Activated T-cell treated with anti-CD3 and anti-CD28 coated beads, Interleukin-2, amount 50 U/mL, for 1 hour (primary cell): ENCODE results near the gene SENP1.
"Not testable (repeated sequence)": the region's sequence is repeated elsewhere in the genome, so short reads cannot be mapped to it uniquely, and the experiment has no call there.

Source experiments
- DNase-seq: peaks from one replicate; pipeline ENCODE4 v3.0.0-alpha.2; 2020

The SENP1 gene

DNA sequence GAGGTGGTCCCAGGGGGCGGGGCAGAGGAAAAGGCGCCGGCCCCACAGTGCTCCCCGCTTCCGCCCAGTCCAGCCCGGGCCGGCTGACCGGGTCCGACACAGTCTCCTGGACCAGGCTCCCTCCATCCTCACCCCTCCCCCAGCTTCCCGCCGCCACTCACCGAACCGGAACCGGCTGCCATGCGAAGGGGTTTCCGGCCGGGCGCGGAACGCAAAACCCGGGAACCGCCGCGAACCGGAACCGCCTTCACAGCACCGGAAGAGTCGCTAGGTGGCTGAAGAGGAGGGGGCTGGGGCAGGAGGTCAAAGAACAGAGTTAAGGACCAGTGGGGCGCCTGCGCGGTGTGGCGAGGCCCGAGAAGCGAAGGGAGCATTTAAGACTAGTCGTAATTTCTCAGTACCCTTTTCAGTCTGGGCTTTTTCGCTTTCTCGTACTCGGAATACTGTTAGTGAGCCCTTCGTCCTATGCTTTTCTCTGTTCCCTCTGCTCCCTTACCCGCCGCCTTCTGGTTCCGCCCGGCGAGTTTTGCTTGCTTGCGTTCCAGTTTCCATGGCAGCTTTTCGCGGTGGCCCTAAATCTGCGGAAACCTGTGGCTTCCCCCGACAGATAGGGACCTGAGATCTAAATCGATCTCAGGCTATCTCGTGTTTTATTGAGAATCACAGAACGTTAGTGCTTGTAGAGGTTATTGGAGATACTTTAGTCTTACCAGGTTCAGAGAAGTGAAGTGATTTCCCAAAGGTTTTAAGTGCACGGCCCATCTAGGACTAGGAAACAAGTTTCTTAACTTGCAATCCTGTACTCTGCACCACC, at the start of gene SENP1:
Gene SENP1 (minus strand): TSS at position 213 of the 814 bp plus-strand sequence. CDS start 4,607 bp downstream, outside the sequence.
- DNase-seq, result peak; percentile 93

DNA sequence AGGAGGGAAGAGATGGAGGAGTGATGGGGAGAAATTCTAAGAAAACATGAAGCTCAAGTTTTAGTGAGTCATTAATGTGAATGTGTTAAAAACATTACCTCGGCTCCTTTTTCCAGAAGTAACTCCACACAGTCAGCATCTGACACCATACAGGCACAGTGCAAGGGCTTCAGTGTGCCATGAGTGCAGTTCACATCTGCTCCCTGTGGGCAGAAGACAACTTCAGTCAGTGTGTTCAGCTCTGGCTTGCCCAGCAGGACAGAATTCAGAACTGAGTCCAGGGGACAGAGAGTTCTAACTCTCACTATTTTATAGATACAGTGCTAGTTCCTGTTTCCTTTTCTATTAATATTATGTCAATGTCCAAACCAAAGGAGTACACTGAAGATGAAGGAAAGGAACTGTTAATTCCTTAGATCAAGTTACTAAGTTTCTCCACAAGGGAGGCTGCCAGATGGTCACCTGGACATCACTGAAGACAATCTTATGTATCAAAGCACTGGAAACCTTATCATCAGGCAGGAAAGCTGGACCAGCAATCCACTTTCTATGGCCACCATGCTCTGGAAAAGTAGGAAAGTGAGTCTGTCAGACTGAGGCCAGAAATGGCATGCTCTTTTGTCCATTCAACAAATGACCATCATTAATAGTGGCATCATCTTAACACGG, 45.4 kb upstream of the SENP1 start:
- DNase-seq, result no peak

DNA sequence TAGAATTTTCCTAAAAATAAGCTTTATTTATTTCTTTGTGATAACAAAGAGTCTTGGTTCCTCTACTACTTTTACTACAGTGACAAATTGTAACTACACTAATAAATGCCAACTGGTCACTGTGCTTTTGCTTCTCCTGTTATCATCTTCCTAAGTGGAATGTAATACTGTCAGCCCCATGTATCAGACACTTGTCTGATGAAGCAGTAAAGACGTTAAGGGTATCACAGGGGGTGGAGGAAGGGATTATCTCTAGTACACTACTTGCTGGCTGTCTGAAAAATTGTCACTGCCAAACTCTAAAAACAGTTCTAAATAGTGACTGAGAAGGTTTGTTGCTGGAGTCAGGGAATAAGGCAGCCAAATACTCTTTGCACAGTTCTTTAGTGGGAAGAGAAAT, 40.1 kb upstream of the SENP1 start:
- no peak for DNase-seq

DNA sequence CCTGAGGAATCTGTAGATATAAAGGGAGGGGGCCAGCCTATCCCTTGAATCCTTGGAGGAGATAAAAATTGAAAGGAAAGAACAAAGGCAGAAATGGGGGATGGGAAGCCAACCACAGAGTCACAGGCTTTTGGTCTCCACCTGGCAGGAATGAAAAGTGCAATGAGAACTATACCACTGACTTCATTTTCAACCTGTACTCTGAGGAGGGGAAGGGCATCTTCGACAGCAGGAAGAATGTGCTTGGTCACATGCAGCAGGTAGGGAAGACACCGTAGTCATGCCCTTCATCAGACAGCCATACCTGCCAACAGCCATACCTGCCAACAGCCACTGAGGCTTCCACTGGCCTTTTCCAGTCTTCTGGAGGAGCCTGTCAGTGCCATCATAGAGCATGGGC, 38.0 kb upstream of the SENP1 start:
- DNase-seq, result no peak

DNA sequence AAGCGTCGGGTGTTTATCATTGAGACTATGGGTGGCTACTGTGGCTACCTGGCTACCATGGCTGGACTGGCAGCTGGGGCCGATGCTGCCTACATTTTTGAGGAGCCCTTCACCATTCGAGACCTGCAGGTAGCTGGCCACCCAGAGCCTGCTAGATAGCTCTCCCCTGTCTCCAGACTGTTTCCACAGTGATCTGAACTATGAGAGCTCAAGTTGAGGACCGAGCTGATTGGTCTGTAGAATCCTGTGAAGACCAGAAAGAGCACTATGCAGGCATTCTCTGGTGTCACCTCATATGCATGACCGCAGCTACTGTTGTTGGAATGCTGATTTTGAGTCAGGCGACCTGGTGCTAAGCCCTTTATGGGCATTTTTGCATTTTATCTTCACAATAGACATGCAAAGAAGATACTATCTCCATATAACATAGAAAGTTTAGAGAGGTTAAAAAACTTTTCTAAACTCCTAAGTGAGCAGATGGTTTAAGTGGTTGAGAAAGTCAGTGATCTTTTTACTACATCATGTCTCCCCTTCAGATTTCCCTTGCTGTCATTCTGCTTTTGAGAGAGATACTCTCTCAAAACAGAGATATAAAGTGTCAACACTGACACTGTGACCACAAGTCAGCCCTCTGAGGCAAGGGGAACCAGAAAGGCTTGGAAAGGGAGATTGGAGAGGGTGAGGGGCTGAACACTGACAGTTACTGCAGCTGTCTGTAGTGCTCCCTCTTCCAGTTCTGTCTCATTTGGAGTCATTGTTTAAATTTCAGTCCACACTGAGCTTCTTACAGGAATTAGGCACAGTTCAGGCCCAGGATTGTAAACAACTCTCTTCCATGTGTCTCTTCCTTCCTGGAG, 37.2 kb upstream of the SENP1 start:
- no peak for DNase-seq

DNA sequence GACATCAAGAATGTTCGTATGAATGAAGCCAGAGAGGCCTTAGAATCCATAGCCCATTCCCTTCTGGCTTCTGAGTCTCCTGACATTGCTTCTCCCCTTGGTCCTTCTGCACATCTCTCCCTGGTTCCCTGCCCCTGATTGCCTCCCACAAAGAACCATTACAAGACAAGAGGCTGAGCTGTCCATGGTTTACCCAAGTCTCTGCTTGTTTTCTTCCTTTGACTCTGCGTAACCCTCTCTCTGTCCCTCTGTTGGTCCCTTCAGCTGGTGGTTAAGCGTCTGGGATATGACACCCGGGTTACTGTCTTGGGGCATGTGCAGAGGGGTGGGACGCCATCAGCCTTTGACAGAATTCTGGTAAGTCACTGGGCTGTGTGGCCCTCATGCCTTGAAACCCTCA, 29.1 kb upstream of the SENP1 start:
- no peak for DNase-seq

DNA sequence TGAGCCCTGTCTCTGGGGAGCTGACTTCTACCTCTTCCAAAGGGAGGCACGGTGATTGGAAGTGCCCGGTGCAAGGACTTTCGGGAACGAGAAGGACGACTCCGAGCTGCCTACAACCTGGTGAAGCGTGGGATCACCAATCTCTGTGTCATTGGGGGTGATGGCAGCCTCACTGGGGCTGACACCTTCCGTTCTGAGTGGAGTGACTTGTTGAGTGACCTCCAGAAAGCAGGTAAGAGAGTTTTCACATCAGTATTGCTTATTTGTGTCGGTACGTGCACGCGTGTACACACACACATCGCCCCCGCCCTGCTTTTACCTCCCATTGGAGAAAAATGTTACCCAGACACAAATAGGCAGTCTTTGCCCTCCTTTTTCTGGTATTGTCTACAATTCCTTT, 26.9 kb upstream of the SENP1 start:
- no peak for DNase-seq

DNA sequence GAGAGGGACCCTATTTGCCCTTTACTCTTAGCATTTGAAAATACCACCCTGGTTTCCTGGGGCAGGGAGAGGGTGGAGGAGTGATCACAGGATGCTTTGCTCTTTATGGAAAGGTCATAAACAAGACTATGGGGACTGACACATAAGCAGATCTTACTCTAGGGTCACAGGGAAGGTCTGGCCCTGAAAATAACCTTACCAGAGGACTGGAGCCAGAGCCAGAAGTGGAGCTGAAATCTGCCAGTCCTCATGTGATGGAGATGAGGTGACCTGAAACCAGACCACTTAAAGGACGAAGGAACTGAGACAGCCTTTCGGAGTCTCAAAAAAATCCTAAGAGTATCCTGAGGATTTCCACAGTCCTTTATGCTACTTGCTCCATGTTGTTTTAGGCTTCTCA, 25.6 kb upstream of the SENP1 start:
- no peak for DNase-seq

DNA sequence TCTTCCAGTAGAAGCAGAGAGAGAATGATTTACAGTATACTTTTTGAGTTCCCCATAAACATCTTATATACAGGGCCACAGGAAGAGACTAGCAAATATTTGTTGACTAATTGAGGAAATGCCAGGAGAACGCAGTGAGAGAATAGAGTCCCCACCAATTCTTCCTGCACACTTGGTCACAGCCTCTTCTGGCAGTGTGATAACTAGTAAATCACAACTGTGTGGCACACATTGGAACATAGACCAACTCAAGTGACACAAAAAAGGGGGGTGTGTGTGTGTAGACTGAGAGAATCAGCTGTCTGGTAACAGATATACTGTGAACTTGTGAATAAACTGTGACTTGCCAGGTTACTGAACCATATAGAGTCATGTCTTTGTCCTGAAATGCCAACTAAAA, 23.5 kb upstream of the SENP1 start:
- no peak for DNase-seq

DNA sequence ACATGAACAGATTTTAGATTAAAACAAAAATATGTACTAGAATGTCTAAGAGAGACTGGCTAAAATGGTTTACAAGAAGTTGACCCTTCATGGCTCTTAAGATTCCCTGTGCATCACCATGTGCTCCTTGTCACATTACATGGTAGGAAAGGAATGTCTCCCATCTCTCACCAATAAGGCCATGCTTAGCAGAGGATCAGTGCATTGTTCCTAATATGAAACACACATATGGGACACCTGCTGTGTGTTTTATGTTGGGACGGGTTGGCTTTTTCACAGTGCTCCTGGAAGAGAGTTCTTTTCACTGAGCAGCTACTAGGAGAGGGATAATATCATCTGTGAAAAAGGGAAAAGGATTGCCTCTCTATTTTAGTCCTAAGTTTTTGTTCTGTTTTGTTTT, 22.9 kb upstream of the SENP1 start:
- no peak for DNase-seq

DNA sequence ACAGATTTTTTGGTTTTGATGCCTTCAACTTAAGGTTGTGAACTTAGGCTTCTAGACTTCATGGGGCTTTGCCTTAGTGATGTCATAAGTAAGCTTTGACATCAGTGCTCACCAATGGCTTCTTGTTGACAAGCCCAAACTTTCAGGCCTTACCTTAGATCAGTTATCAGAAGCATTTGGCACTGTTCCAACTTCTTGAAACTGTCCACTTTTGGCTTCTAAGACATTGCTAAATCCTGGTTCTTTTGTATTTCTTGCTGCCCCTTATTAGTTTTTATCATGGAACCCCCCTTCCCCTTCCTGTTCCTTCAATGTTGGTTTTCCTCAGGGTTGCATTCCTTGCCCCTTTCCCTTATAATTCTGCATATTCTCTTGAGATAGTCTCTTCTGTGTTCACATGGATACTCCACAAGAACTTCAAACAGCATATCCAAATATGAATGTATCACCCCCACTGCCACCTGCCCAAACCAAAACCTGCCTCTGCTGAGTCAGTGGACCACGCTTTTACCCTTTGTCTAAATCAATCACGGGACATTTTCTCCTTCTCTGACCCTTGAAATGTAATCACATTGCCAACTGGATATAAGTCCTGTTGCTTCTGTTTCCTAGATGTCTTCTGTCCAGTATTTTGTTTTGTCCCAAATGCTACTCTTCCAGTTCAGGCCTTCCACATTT, 21.2 kb upstream of the SENP1 start:
- DNase-seq, result no peak

DNA sequence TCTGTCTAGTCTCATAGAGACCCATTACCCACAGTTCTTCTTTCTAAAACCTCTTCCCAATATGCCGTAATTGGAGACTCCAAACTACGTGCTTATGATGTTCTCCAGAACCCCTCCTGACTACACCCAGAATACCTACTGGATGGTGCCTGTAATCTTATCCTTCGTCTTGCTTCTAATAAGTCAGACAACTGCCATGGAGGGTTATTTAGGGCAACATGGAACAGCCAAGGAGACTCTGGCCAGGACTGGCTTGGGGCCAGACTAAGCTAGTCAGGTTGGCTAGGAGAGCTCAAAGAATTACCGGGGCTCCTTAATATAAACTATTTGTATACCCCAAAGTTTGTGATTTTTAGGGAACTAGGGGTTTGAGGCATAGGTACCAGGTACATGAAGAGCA, 20.1 kb upstream of the SENP1 start:
- no peak for DNase-seq

DNA sequence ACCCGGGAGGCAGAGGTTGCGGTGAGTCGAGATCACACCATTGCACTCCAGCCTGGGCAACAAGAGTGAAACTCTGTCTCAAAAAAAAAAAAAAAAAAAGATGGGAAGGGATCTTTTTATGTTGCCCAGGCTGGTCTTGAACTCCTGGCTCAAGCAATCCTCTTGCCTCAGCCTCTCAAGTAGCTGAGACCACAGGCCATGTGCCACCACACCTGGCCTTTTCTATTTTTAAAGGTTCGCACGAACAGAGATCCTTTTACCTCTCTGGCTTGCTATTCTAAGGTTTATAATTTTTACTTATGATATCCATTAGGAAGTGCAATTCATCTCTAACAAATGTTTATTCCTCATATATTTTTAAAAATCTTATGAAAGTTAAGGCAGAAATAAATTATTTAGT, 19.7 kb upstream of the SENP1 start:
- DNase-seq, result not testable (repeated sequence)

DNA sequence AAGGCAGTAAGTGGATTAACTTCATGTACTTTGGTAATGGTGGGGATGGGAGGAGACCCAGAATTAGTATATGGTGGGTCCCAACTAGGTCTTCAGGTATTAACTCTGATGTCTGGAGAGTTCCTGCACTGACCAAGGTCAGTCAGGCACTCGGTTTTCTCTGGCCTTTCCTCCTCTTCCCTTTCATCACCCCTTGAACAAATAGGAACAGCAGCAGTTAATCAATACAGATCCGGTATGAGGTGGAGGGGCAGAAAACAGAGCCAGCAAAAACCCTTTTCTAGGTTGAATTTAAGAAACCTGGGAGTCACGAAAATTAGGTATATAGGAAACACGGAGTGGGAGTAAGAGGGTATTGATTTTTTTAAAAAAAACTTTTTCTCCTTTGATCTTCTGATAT, 17.3 kb upstream of the SENP1 start:
- DNase-seq, result no peak

DNA sequence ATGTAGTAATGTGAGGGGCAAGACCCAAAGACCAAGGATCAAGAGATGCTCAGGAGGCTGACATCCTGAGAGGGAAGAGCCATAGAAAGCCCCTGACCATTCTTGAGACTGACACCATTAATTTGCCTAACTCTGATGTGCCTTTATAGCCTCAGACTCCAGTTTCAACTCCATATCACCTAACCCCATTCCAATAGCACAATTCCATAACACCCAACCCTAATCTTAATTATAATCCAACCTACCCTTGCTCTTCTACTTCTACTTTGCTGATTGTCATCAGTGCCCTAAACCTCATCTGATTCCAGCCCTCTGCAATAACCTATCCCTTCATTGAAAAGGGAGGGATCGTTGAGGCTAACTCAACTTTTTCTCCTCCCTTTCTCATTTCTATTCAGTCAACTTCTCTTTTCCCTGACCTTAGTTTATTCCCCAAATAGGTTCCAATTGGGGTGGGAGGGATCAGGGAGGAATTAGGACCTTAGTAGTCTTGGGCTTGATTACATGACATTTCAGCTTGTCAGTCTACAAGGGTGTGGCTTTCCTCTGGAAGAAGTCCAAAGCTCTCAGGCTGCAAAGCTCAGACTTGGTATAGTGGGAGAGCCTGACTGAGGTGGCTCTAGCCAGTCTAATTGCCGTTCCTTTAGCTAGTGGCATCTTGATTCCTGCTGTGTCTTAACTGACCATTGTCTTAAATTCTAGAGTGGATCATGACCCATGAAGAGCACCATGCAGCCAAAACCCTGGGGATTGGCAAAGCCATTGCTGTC, 16.4 kb upstream of the SENP1 start:
- no peak for DNase-seq

DNA sequence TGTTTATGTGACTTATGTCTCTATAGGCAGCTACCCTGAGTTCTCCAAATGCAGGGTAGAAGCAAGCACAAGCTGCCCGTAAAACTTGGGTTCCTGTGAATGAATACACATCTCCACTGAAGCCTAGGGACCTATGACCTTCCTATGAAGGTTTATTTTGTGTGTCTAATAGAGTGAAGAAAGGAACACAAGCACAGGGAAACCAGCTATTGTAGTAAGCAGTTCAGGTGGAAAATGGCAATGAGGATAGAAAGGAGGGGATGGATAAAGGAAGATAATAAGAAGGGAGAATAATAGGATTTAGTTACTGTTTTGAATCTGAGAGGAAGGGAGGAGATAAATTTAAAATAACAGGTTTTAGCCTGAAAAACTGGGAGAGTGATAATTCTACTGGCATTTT, 15.6 kb upstream of the SENP1 start:
- no peak for DNase-seq

DNA sequence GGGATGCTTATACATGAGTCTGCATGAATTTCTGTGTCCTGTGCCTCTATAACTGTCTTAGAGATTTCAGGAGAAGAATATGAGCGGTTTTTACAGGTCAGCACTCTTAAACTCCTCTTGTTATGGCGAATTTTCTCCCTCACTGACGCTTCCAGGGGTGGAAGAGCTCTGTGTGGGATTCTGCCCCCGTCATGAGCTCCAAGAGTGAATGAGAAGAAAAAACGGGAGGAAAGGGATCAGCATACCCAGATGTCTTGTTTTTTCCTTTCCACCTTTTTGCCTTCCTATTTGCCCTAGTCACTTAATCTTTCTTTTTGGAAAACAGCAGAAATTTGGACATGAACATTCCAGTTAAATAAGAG, 13.9 kb upstream of the SENP1 start:
- no peak for DNase-seq

DNA sequence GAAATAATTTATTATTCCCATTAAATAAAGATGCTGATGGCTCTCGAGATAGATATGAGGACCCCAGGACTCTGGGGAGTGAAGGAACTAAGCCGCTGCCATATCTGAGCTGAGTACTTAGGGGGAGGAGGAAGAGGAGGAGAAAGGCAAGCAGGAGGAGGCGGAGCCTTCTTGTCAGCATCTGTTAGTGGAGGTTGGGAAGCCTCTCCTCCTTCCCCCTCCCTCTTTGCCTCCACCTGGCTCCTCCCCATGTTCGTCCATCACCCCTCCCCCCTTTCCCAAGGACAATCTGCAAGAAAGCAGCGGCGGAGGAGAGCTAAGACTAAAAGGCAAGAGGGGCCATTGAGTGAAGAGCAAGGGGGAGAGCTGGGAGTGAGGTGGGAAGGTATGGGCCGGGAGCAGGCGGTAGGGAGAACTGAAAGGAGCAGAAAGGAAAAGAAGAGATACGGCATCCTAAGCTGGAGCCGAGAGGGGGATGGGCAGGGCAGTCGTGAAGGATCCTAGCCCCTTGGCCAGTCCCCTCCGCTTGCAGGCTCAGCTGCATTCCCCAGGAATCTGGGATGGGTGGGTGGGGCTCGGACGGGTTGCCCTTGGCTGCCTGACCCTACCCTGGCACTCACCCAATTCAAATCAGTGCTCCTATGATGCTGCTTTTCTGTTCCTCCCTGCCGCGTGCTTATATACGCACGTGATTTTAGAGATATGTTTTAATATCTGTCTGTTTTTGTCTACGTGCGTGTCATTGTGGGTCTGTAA, 13.4 kb upstream of the SENP1 start, which contains the start of gene PFKM:
Gene PFKM (plus strand): TSS at position 287 of the 756 bp plus-strand sequence. CDS start 3,411 bp downstream, outside the sequence.
- peak; percentile 54 for DNase-seq

DNA sequence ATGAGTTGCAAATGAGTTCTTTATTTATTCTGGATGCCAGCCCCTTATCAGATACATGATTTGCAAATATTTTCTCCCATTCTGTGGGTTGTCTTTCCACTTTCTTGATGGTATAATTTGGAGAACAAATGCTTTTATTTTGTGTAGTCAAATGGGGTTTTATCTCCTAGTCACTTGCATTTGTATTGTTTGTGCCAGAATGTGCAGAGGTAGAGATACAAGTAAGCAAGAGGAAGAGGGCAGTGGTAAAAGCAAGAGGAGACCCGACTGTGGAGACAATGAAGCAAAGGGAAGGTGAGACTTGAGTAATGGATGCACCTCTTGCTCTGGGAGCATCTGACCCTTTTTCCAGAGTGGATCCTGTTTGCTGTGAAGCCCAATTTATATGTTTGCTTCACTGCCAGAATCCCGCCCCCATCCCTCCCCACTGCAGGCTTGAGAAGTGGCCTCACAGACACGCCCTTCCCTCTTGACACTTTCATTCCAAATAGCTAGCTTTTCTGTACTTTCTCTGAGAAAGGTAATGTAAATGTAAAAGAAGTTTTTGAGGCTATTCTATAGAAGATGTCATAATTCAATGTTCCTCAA, 12.5 kb upstream of the SENP1 start:
- DNase-seq, result no peak

DNA sequence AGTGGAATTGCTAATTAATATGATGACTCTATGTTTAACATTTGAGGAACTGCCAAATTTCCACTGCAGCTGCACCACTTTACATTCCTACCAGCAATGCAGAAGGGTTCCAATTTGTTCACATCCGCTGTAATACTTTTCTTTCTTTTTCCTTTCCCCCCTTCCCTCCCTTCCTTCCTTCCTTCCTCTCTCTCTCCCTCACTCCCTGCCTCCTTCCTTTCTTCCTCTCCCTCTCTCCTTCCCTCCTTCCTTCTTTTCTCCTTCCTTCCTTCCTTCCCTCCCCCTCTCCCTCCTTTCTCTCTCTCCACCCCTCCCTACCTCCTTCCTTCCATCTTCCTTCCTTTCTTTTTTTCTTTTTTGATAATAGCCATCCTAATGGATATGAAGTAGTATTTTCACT, 10.1 kb upstream of the SENP1 start:
- no peak for DNase-seq

DNA sequence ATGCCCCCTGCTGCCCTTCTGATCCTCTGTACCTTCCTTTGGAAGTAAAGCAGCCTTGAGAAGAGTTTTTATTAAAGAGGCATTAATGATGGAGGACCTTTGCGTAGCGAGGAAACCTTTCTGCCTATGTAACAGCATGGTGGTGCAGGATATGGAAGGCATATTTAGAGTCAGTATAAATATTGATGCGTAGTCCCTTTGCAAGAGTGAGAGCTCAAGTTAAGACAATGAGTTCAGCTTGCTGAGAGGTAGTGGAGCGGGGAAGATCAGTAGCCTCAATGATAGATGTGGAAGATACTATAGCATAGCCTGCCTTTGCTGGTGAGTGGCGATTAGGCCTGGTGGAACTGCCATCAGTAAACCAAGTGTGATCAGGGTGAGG, 5.4 kb upstream of the SENP1 start:
- not testable (repeated sequence) for DNase-seq
